Skeletal muscle tissue (tissue), 4 donors: ENCODE measurements around the gene DDI2. TPM values are rescaled to one million over a fixed set of nuclear protein-coding genes. Genes with fewer than 3 reads are reported as not detected.
"Not testable (repeated sequence)": the region's sequence is repeated elsewhere in the genome, so short reads cannot be mapped to it uniquely, and the experiment has no call there.

Experiments used
- H3K27ac ChIP-seq: one replicate; pipeline ENCODE4 v1.7.0; 2013; ENCODE audit warnings: mild to moderate bottlenecking, low read depth, low read length, inconsistent platforms
- H3K27me3 ChIP-seq, 3 donors: one replicate each; pipeline ENCODE4 v1.7.0; 2013; ENCODE audit warnings: low read length in 3 of 3; ENCODE audit not compliant: control insufficient read depth in 3 of 3, insufficient read depth in 3 of 3
- H3K36me3 ChIP-seq, 3 donors: one replicate each; pipeline ENCODE4 v1.7.0; 2013; ENCODE audit warnings: low read length in 3 of 3; ENCODE audit not compliant: control insufficient read depth in 3 of 3, insufficient read depth in 3 of 3
- H3K4me1 ChIP-seq, 3 donors: one replicate each; pipeline ENCODE4 v1.7.0; 2013; ENCODE audit warnings: low read length in 3 of 3, mild to moderate bottlenecking in 3 of 3; ENCODE audit not compliant: control insufficient read depth in 3 of 3, insufficient read depth in 3 of 3
- H3K4me3 ChIP-seq, 3 donors: one replicate each; pipeline ENCODE4 v1.7.0; 2013; ENCODE audit warnings: low read length in 3 of 3
- H3K9ac ChIP-seq, 3 donors: one replicate each; pipeline ENCODE4 v1.7.0; 2013; ENCODE audit warnings: low read length in 3 of 3, mild to moderate bottlenecking in 3 of 3, moderate library complexity in 2 of 3, low read depth in 1 of 3
- H3K9me3 ChIP-seq, 3 donors: one replicate each; pipeline ENCODE4 v1.7.0; 2013; ENCODE audit warnings: low read length in 3 of 3; ENCODE audit not compliant: control insufficient read depth in 3 of 3
- total RNA-seq: library from RNA; depleted of rRNA; stranded (reverse); fragments of >200 nt; gene quantifications from one replicate; pipeline ENCODE4 v1.2.3, GENCODE V29; 2014
- donor health status: Osteomylitis.

DDI2 gene
- total RNA-seq, 1 donor from 2014 or later = 30.8 TPM

DNA sequence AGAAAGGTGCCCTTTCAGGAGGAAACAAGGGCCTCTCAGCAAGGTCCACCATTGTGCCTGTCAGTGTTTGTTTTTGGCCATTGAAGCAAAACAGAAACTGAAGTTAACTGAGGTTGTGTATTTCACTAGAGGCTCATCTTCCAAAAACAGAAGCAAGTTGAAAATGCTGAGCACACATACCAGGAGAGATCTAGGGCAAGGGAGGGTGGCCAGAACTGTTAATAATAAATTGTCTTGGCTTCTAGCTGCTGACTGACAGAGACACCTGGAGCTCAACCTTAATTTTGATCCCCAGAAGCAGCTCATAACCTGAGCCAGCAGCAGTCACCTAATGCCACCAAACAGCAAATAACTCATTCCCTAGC, 37.6 kb upstream of the DDI2 start:
- peaks cover 0 to 2% (median 0%) of the 10 kb centered on the region in 3 donors for H3K36me3 ChIP-seq
- H3K9ac ChIP-seq = peak overlapping the region; percentile 64 to 77 (median 74)
- H3K9me3 ChIP-seq = no peaks in the 10 kb centered on the region
- H3K4me3 ChIP-seq = peak overlapping the region; percentile 40 to 55 (median 55)
- no peaks in the 10 kb centered on the region for H3K27me3 ChIP-seq
- peaks cover 40 to 63% (median 46%) of the 10 kb centered on the region in 3 donors for H3K4me1 ChIP-seq
- H3K27ac ChIP-seq = peak overlapping the region; percentile 95

DNA sequence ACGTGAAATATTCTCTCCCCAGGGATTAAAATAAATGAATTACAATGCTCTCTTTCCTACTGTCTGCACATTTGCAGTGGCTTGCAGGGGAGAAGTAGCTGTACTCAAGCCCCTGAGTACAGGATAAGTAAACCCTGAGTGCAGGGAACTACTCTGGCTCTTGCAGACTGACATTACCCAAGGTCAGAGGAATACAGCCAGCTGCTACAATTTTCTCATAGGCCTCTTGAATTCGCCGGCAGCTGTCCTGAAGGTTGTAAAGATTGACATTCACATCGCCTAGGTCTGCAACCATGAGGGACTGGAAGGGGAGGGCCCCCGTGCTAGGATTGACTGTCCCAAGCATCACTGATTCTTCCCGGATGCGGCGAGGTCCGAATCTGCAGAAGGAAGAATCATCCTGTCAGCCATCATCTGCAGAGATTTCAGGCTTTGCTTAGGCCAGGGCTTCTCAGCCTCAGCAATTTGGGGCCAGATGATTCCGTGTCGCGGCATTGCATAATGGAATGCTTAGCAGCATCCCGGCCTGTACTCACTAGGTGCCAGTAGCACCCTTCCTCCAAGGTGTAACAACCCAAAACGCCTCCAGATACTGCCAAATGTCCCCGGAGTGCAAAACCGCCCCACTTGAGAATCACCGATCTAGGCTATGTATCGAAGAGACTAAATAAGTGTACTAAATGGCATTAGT, 34.1 kb upstream of the DDI2 start:
- Histone ChIP-seq H3K36me3 (peaks cover 0 to 2% (median 0%) of the 10 kb centered on the region in 3 donors), H3K9ac (peak overlapping the region; percentile 24 to 66 (median 50)), H3K27ac (peak overlapping the region; percentile 74), H3K27me3 (no peaks in the 10 kb centered on the region), H3K4me1 (peaks cover 27 to 52% (median 38%) of the 10 kb centered on the region in 3 donors), H3K9me3 (no peaks in the 10 kb centered on the region), H3K4me3 (peak overlapping the region; percentile 13 to 31 (median 22))

DNA sequence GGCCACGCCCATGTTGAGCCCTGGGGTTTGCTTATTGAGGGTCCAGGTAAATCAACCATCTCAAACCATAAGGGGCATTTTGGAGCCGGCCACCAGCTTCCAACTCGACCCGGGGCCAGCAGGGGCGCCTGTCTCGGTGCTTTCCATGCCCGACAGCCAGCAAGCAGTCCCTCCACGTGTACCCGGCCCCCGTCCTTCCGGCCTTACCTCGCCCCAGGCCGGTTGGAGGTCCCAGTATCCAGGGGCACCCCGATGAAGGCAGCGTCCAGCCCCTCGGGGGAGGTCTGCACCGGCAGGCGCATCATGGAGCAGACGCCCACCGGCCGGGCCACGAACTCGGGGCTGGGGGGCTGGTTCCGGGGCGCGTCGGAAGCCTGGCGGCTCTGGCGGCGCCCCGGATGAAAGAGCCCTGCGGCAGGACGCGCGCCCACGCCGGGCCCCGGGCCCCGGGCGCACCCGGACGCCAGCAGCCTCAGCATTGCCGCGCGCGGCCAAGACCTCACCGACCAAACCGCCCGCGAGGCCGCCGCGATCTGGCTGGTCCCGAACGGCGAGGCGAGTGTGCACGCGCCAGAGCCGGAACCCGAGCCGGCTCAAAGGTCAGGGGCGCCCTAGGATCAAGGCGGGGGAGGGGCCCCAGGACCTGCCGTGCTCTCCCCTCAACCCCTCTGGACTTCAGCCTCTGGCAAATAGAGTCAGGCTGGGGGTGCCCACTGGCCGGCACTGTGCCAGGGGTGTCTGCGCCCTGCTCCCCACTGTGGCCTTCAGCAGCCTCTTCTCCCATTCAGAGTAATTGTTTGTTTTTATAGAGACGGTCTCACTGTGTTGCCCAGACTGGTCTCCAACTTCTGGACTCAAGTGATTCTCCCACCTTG, 32.5 kb upstream of the DDI2 start, which contains the start of gene AGMAT:
Gene AGMAT (minus strand): TSS at position 563 of the 875 bp plus-strand sequence. CDS start 84 bp downstream, at position 479.
- no peaks in the 10 kb centered on the region for H3K36me3 ChIP-seq
- H3K9ac ChIP-seq = peak within 1 kb of the TSS; percentile 62 to 83 (median 68)
- peak within 1 kb of the TSS; percentile 4 to 68 (median 66) for H3K4me3 ChIP-seq
- H3K9me3 ChIP-seq = no peaks in the 10 kb centered on the region
- H3K4me1 ChIP-seq = peaks cover 14 to 38% (median 26%) of the 10 kb centered on the region in 3 donors
- H3K27ac ChIP-seq = peak within 1 kb of the TSS; percentile 74
- no peaks in the 10 kb centered on the region for H3K27me3 ChIP-seq

DNA sequence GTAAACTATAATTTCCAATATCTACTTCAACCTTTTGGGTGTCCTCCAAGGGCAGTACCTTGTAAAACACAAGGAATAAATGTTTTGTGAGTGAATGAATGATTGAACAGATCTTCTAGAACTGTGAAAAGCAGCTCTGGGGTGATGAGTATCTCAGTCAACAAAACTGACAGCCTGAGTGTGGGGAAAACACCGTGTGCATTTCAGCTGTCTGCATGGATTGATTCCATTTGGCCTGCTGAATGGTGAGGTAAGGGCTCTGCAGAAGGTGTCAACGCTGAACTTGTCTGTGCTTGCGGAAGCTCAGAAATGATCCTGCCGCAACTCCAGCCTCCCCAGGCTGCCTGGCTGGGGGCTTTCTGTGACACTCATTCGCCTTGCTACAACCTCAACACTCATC, 25.0 kb upstream of the DDI2 start:
- Histone ChIP-seq H3K4me3 (no peak overlapping the region), H3K36me3 (no peaks in the 10 kb centered on the region), H3K27ac (peak overlapping the region; percentile 64), H3K9me3 (no peaks in the 10 kb centered on the region), H3K27me3 (no peaks in the 10 kb centered on the region), H3K9ac (peak overlapping the region in 2 of 3 donors; percentile 40 to 63), H3K4me1 (peaks cover 9 to 11% (median 10%) of the 10 kb centered on the region in 3 donors)

DNA sequence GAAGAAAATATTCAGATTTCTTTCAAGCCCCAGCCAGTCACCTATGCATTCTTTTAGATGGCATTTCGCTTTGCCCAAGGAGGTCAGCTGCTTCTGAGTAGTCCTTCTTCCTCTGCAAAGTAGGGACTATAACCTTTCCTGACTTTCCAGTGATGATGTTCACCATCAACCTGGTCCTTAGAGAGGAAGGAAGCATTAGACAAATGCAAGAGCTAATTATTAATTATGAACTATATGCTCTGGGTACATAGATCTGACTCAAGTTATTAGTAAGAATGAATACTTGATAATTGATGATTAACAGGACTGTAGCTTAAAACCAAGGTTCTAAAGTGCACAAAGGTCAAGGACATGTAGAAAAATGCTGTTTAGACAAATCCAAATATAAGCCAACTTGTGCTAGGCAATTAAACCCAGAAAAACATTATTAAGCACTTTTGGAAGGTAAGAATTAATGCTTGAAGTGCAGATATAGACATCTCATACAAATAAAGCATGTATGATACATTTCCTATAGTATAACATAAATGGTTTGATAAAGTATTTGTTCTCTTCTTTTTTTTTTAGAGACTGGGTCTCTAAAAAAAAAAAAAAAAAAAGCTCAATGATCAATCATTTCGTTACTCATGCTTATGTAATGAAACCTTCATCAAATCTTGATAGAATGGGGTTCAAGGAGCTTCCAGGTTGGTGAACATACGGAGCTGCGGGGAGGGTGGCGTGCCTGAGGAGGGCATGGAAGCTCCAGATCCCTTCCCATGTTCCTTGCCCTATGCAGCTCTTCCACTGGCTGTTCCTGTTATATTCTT, 21.2 kb upstream of the DDI2 start:
- Histone ChIP-seq H3K4me3 (no peak overlapping the region), H3K27ac (peak overlapping the region; percentile 88), H3K36me3 (no peaks in the 10 kb centered on the region), H3K4me1 (peaks cover 19 to 30% (median 21%) of the 10 kb centered on the region in 3 donors), H3K9ac (peak overlapping the region in 2 of 3 donors; percentile 24 to 55), H3K27me3 (no peaks in the 10 kb centered on the region), H3K9me3 (no peaks in the 10 kb centered on the region)

DNA sequence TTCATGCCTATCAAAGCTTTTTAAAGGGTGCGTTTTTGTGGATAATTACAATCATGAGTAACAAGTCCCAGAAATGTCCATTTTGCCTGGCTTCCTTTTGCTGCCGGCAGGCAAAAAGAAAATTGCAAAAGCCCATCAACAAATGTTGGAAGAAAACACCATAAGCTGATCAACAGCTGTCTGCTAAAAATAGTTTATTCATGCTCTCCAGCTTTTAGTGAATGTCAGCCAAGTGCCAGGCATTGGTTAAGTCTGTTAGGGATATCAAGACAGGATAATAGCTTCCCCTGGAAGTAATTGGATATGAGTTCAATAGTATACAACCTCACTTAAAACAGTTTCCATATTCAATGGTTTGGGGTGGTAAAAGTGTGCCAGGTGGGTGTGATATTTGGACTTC, 18.8 kb upstream of the DDI2 start:
- no peaks in the 10 kb centered on the region for H3K27me3 ChIP-seq
- H3K9me3 ChIP-seq = no peaks in the 10 kb centered on the region
- peak overlapping the region in 1 of 3 donors; percentile 17 for H3K4me3 ChIP-seq
- H3K9ac ChIP-seq = peak overlapping the region; percentile 17 to 77 (median 53)
- H3K36me3 ChIP-seq = no peaks in the 10 kb centered on the region
- H3K27ac ChIP-seq = peak overlapping the region; percentile 88
- H3K4me1 ChIP-seq = peaks cover 20 to 38% (median 23%) of the 10 kb centered on the region in 3 donors

DNA sequence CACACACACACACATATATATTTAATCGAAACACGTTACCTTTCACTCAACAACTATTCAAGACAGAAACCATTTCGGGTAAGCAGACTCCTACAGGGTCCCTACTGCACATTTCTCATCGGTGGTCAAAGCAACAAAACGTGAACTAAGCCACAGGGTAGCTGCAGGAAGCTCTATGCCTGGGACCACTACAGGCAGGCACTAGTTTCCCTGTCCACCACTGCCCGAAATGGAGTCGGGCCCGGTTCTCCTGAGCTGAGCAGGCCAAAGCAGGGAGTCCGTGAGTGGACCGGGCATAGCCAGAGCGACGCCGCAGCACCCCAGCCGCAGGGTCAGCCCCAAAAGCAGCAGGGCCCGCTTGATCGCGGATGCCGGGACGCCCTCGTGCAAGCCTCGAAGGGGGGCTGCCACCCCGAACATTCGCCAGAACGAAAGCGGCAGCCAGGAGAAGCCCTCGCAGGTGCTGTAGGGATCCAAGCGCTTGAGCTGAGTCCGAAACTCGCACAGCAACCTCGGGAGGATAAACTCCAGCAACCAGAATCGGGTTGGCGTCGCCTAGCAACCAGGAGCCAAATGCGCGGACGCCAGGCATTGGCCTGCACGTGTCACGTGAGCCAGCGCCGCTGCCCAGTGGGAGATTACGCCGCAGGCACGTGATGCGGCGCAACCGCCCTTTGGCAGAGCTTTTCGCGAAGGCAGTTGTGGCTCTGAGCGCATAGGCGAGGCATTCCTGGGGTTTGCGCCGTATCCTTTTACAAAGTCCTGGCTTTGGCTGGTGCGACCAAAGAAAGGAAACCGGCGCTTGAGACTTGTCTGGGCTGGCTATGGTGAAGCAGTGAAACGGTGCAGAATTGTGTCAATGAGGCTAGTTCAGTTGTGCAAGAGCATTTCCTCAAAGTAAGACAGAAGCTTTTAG, 13.9 kb upstream of the DDI2 start:
- peaks cover 9 to 24% (median 12%) of the 10 kb centered on the region in 3 donors for H3K4me1 ChIP-seq
- no peaks in the 10 kb centered on the region for H3K27me3 ChIP-seq
- no peaks in the 10 kb centered on the region for H3K36me3 ChIP-seq
- H3K4me3 ChIP-seq = peak overlapping the region; percentile 89 to 97 (median 93)
- no peaks in the 10 kb centered on the region for H3K9me3 ChIP-seq
- peak overlapping the region; percentile 86 to 97 (median 92) for H3K9ac ChIP-seq
- H3K27ac ChIP-seq = peak overlapping the region; percentile 91

DNA sequence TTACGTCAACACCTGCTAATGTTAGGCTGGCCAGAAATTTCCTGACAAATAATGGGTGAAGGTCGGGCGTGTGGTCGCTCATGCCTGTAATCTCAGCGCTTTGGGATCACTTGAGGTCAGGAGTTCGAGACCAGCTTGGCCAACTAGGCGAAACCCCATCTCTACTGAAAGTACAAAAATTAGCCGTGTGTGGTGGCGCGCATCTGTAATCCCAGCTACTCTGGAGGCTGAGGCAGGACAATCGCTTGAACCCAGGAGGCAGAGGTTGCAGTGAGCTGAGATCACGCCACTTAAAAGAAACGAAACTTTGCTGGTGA, 13.3 kb upstream of the DDI2 start:
- Histone ChIP-seq H3K4me3 (peak overlapping the region; percentile 89 to 97 (median 93)), H3K9ac (peak overlapping the region; percentile 62 to 97 (median 80))

DNA sequence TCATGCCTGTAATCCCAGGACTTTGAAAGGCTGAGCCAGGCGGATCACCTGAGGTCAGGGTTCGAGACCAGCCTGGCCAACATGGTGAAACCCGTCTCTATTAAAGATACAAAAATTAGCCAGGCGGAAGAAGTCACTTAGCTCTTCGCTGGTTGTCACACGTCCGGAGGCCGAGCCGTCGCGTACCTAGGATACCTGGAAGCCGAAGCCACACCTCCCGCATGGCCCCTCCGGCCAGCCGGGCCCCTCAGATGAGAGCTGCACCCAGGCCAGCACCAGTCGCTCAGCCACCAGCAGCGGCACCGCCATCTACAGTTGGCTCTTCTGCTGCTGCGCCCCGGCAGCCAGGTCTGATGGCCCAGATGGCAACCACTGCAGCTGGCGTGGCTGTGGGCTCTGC, 12.9 kb upstream of the DDI2 start:
- H3K9ac ChIP-seq, H3K4me3 ChIP-seq, H3K9me3 ChIP-seq, H3K36me3 ChIP-seq, H3K27me3 ChIP-seq: not testable (repeated sequence)
- peaks cover 8 to 18% (median 9%) of the 10 kb centered on the region in 3 donors for H3K4me1 ChIP-seq
- peak overlapping the region; percentile 91 for H3K27ac ChIP-seq

More for the DNA sequence above, 13.3 kb upstream of the DDI2 start:
- not testable (repeated sequence) for H3K27me3 ChIP-seq, H3K36me3 ChIP-seq, H3K9me3 ChIP-seq
- Histone ChIP-seq H3K27ac (peak overlapping the region; percentile 91), H3K4me1 (peaks cover 8 to 18% (median 9%) of the 10 kb centered on the region in 3 donors)
